ENCODE data around the gene DNAJB8. TPM values are rescaled to one million over a fixed set of nuclear protein-coding genes. Genes with fewer than 3 reads are reported as not detected.

Gene DNAJB8
- total RNA-seq, 1 experiment from 2014 or later = not detected

GRCh38 chr3:128483657-128484403 lies 17.1 kb upstream of the DNAJB8 start:
- no peak for DNase-seq (ENCODE audit: low spot score)

GRCh38 chr3:128482666-128483656 lies 16.3 kb upstream of the DNAJB8 start:
- DNase-seq (ENCODE audit: low spot score) = no peak

GRCh38 chr3:128482175-128482574 lies 15.5 kb upstream of the DNAJB8 start:
- DNase-seq (ENCODE audit: low spot score) = no peak

GRCh38 chr3:128481438-128481942 lies 14.8 kb upstream of the DNAJB8 start:
- no peak for DNase-seq (ENCODE audit: low spot score)

GRCh38 chr3:128480717-128481437 lies 14.2 kb upstream of the DNAJB8 start:
- no peak for DNase-seq (ENCODE audit: low spot score)

GRCh38 chr3:128480278-128480677 lies 13.6 kb upstream of the DNAJB8 start:
- no peak for DNase-seq (ENCODE audit: low spot score)

- DNase-seq (ENCODE audit: low spot score) = no peak
Observed at GRCh38 chr3:128479558-128480086, 12.9 kb upstream of the DNAJB8 start.

GRCh38 chr3:128478576-128479506 lies 12.2 kb upstream of the DNAJB8 start:
- DNase-seq (ENCODE audit: low spot score) = no peak

GRCh38 chr3:128476659-128477058 lies 10.0 kb upstream of the DNAJB8 start:
- DNase-seq (ENCODE audit: low spot score) = no peak

- no peak for DNase-seq (ENCODE audit: low spot score)
Observed at GRCh38 chr3:128475355-128475754, 8.7 kb upstream of the DNAJB8 start.

- no peak for DNase-seq (ENCODE audit: low spot score)
Observed at GRCh38 chr3:128473737-128474136, 7.0 kb upstream of the DNAJB8 start.

GRCh38 chr3:128473180-128473519 lies 6.5 kb upstream of the DNAJB8 start:
- no peak for DNase-seq (ENCODE audit: low spot score)

GRCh38 chr3:128472449-128473179 lies 5.9 kb upstream of the DNAJB8 start:
- DNase-seq (ENCODE audit: low spot score) = no peak

- no peak for DNase-seq (ENCODE audit: low spot score)
Observed at GRCh38 chr3:128471720-128472119, 5.0 kb upstream of the DNAJB8 start.

- no peak for DNase-seq (ENCODE audit: low spot score)
Observed at GRCh38 chr3:128471110-128471509, 4.4 kb upstream of the DNAJB8 start.

- DNase-seq (ENCODE audit: low spot score) = no peak
Observed at GRCh38 chr3:128470134-128470899, 3.6 kb upstream of the DNAJB8 start.

- DNase-seq (ENCODE audit: low spot score) = no peak
Observed at GRCh38 chr3:128469556-128469955, 2.9 kb upstream of the DNAJB8 start.

GRCh38 chr3:128468791-128469527 lies 2.3 kb upstream of the DNAJB8 start:
- DNase-seq (ENCODE audit: low spot score) = no peak
